Neural cell (in vitro differentiated cells): Measurements from ENCODE around the gene EML4. TPM values are rescaled to one million over a fixed set of nuclear protein-coding genes. Genes with fewer than 3 reads are reported as not detected.

Experiments
- H2AFZ ChIP-seq: fragments of 200-600, 300-800 bp; sonication (generic), shearing (Covaris generic); 2 replicates; pipeline ENCODE4 v1.6.0; 2014; ENCODE audit warnings: low read depth, mild to moderate bottlenecking, antibody characterized with exemption, low read length, moderate library complexity
- H3F3A ChIP-seq: fragments of 200-600 bp; shearing (Covaris generic); 2 replicates; pipeline ENCODE4 v1.6.1; 2016; ENCODE audit warnings: mild to moderate bottlenecking, moderate library complexity, mixed read lengths, antibody characterized with exemption, low read length; ENCODE audit not compliant: insufficient read depth, poor library complexity, severe bottlenecking
- H3K27ac ChIP-seq: fragments of 200-600, 300-800 bp; sonication (generic), shearing (Covaris generic); 2 replicates; pipeline ENCODE4 v1.5.1; 2014; ENCODE audit warnings: mild to moderate bottlenecking, low read length, moderate library complexity
- H3K27me3 ChIP-seq: fragments of 300-800, 200-600 bp; sonication (generic), shearing (Covaris generic); 2 replicates; pipeline ENCODE4 v1.6.0; 2014; ENCODE audit warnings: mild to moderate bottlenecking, low read depth, low read length, moderate library complexity; ENCODE audit not compliant: insufficient read depth
- H3K36me3 ChIP-seq: fragments of 300-800, 200-600 bp; sonication (generic), shearing (Covaris generic); 2 replicates; pipeline ENCODE4 v1.5.1; 2014; ENCODE audit warnings: mild to moderate bottlenecking, antibody characterized with exemption, low read length, moderate library complexity; ENCODE audit not compliant: insufficient read depth
- H3K4me2 ChIP-seq: fragments of 300-800, 200-600 bp; sonication (generic), shearing (Covaris generic); 2 replicates; pipeline ENCODE4 v1.6.0; 2014; ENCODE audit warnings: mild to moderate bottlenecking, low read length
- H3K4me3 ChIP-seq: fragments of 300-800, 200-600 bp; sonication (generic), shearing (Covaris generic); 2 replicates; pipeline ENCODE4 v1.5.1; 2014; ENCODE audit warnings: mild to moderate bottlenecking, low read length, moderate library complexity
- H3K79me2 ChIP-seq: fragments of 200-600 bp; shearing (Covaris generic); replicated peaks from 2 replicates; pipeline ENCODE4 v1.6.0; 2014; ENCODE audit warnings: mild to moderate bottlenecking, low read length, moderate library complexity; ENCODE audit not compliant: insufficient read depth
- H3K9ac ChIP-seq: fragments of 300-800, 200-600 bp; sonication (generic), shearing (Covaris generic); 2 replicates; pipeline ENCODE4 v1.6.1; 2016; ENCODE audit warnings: mild to moderate bottlenecking, low read length, mixed read lengths
- H3K9me2 ChIP-seq: fragments of 200-600 bp; shearing (Covaris generic); 2 replicates; pipeline ENCODE4 v1.6.1; 2016; ENCODE audit warnings: mild to moderate bottlenecking, low read length, mixed read lengths; ENCODE audit not compliant: insufficient read depth
- H3K9me3 ChIP-seq: fragments of 200-600, 300-800 bp; sonication (generic), shearing (Covaris generic); 2 replicates; pipeline ENCODE4 v1.6.1; 2016; ENCODE audit warnings: mild to moderate bottlenecking, mixed run types, low read length, moderate library complexity, mixed read lengths
- H4K20me1 ChIP-seq: fragments of 200-600 bp; shearing (Covaris generic); 2 replicates; pipeline ENCODE4 v1.6.1; 2016; ENCODE audit warnings: mild to moderate bottlenecking, mixed run types; ENCODE audit not compliant: insufficient read depth
- EP300 ChIP-seq: fragments of 450-650 bp; conservative IDR thresholded peaks from 2 replicates; pipeline ENCODE4 v1.6.1; 2014; ENCODE audit warnings: antibody characterized with exemption, mild to moderate bottlenecking, moderate library complexity; ENCODE audit not compliant: poor library complexity, severe bottlenecking
- EZH2 ChIP-seq: fragments of 200-600, 300-800 bp; shearing (Covaris generic), sonication (generic); IDR thresholded peaks from 2 replicates; pipeline ENCODE4 v1.6.1; 2014; ENCODE audit warnings: antibody characterized with exemption, low read length, borderline replicate concordance, mild to moderate bottlenecking; ENCODE audit not compliant: insufficient read depth, poor library complexity, severe bottlenecking
- MXI1 ChIP-seq: fragments of 450-650 bp; conservative IDR thresholded peaks from 2 replicates; pipeline ENCODE4 v1.6.1; 2014; ENCODE audit warnings: antibody characterized with exemption, mild to moderate bottlenecking; ENCODE audit not compliant: poor library complexity, severe bottlenecking
- POLR2AphosphoS5 ChIP-seq: IDR thresholded peaks from 2 replicates; pipeline ENCODE4 v1.6.1; 2012
- RAD21 ChIP-seq: fragments of 450-650 bp; conservative IDR thresholded peaks from 2 replicates; pipeline ENCODE4 v1.6.1; 2014; ENCODE audit warnings: antibody characterized with exemption, mild to moderate bottlenecking, moderate library complexity
- SMC3 ChIP-seq: fragments of 450-650 bp; conservative IDR thresholded peaks from 2 replicates; pipeline ENCODE4 v1.6.1; 2014; ENCODE audit warnings: antibody characterized with exemption, mild to moderate bottlenecking, moderate library complexity; ENCODE audit not compliant: poor library complexity
- TAF1 ChIP-seq: IDR thresholded peaks from 2 replicates; pipeline ENCODE4 v1.6.1; 2012; ENCODE audit warnings: low read depth
- polyA plus RNA-seq: library from polyadenylated mRNA; depleted of rRNA; stranded (reverse); fragments of >200 nt; gene quantifications from 2 replicates; pipeline ENCODE4 v1.2.3, GENCODE V29; 2014
- TF ChIP-seq, protein P1 (sequence below): fragments of 450-650 bp; IDR thresholded peaks from 2 replicates; pipeline ENCODE4 v1.5.1; 2014; ENCODE audit warnings: antibody characterized with exemption, mild to moderate bottlenecking, moderate library complexity; ENCODE audit not compliant: poor library complexity, severe bottlenecking
- TF ChIP-seq, protein P2 (sequence below): IDR thresholded peaks from 2 replicates; pipeline ENCODE4 v1.6.1; 2012; ENCODE audit warnings: borderline replicate concordance

The EML4 gene
- polyA plus RNA-seq, 1 donor from 2014 or later, result 33.9 TPM

DNA sequence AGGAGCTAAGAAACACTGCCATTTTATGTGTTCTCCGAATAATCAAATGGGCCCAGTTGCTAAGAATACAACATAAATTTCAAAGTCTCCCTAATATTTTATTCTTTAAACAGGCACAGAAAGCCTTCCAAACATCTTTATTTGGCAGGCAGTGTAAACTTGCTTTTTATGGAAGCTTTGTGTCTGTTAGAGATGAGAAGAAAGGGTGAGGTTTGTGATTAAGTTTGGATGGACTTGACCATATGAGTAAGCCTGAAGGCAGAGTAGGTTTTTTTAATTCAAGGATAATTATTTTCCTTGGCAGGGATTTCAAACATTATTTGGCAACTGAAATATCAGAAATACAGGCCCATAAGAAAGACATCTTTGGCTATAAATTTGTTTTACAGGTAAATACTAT is 129.0 kb downstream of the EML4 start:
- no peak overlapping the region for H3K9ac ChIP-seq
- TF ChIP-seq TAF1 (no peak), EP300 (no peak), RAD21 (no peak), EZH2 (no peak), SMC3 (no peak), MXI1 (no peak), POLR2AphosphoS5 (no peak)
- TF ChIP-seq, protein P1, sequence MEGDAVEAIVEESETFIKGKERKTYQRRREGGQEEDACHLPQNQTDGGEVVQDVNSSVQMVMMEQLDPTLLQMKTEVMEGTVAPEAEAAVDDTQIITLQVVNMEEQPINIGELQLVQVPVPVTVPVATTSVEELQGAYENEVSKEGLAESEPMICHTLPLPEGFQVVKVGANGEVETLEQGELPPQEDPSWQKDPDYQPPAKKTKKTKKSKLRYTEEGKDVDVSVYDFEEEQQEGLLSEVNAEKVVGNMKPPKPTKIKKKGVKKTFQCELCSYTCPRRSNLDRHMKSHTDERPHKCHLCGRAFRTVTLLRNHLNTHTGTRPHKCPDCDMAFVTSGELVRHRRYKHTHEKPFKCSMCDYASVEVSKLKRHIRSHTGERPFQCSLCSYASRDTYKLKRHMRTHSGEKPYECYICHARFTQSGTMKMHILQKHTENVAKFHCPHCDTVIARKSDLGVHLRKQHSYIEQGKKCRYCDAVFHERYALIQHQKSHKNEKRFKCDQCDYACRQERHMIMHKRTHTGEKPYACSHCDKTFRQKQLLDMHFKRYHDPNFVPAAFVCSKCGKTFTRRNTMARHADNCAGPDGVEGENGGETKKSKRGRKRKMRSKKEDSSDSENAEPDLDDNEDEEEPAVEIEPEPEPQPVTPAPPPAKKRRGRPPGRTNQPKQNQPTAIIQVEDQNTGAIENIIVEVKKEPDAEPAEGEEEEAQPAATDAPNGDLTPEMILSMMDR, result no peak
- TF ChIP-seq, protein P2, sequence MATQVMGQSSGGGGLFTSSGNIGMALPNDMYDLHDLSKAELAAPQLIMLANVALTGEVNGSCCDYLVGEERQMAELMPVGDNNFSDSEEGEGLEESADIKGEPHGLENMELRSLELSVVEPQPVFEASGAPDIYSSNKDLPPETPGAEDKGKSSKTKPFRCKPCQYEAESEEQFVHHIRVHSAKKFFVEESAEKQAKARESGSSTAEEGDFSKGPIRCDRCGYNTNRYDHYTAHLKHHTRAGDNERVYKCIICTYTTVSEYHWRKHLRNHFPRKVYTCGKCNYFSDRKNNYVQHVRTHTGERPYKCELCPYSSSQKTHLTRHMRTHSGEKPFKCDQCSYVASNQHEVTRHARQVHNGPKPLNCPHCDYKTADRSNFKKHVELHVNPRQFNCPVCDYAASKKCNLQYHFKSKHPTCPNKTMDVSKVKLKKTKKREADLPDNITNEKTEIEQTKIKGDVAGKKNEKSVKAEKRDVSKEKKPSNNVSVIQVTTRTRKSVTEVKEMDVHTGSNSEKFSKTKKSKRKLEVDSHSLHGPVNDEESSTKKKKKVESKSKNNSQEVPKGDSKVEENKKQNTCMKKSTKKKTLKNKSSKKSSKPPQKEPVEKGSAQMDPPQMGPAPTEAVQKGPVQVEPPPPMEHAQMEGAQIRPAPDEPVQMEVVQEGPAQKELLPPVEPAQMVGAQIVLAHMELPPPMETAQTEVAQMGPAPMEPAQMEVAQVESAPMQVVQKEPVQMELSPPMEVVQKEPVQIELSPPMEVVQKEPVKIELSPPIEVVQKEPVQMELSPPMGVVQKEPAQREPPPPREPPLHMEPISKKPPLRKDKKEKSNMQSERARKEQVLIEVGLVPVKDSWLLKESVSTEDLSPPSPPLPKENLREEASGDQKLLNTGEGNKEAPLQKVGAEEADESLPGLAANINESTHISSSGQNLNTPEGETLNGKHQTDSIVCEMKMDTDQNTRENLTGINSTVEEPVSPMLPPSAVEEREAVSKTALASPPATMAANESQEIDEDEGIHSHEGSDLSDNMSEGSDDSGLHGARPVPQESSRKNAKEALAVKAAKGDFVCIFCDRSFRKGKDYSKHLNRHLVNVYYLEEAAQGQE, result no peak
- H3K27ac ChIP-seq, result no peak overlapping the region
- no peaks in the 10 kb centered on the region for H3K9me2 ChIP-seq
- H3F3A ChIP-seq, result no peaks in the 10 kb centered on the region
- no peak overlapping the region for H3K4me2 ChIP-seq
- no peaks in the 10 kb centered on the region for H3K79me2 ChIP-seq
- H3K9me3 ChIP-seq, result no peaks in the 10 kb centered on the region
- no peak overlapping the region for H3K4me3 ChIP-seq
- no peaks in the 10 kb centered on the region for H3K27me3 ChIP-seq
- H2AFZ ChIP-seq, result no peak overlapping the region
- H3K36me3 ChIP-seq, result no peaks in the 10 kb centered on the region
- no peaks in the 10 kb centered on the region for H4K20me1 ChIP-seq

GRCh38 chr2:42298996-42299754 is 130.0 kb downstream of the EML4 start:
- Histone ChIP-seq H3K9me2 (no peaks in the 10 kb centered on the region), H3K4me3 (no peak overlapping the region), H3K9me3 (no peaks in the 10 kb centered on the region), H3F3A (no peaks in the 10 kb centered on the region), H3K4me2 (no peak overlapping the region), H3K36me3 (no peaks in the 10 kb centered on the region), H3K27me3 (no peaks in the 10 kb centered on the region), H3K27ac (no peak overlapping the region), H3K9ac (no peak overlapping the region), H3K79me2 (no peaks in the 10 kb centered on the region), H2AFZ (no peak overlapping the region), H4K20me1 (no peaks in the 10 kb centered on the region)
- no peak for TF ChIP-seq TAF1
- TF ChIP-seq, protein P1, result no peak
- no peak for TF ChIP-seq SMC3
- no peak for TF ChIP-seq EP300
- TF ChIP-seq, protein P2, result no peak
- TF ChIP-seq MXI1, result no peak
- TF ChIP-seq RAD21, result no peak
- no peak for TF ChIP-seq POLR2AphosphoS5
- no peak for TF ChIP-seq EZH2
